ENCODE measurements around the gene FAM114A2.

Gene FAM114A2

GRCh38 chr5:154010660-154011059 lies 28.1 kb downstream of the FAM114A2 start:
- Histone ChIP-seq H3K4me3 (replicated peaks; ENCODE audit: low read depth, low read length) (no peak overlapping the region), H3K27me3 (replicated peaks; ENCODE audit: control insufficient read depth, insufficient read depth, low read length) (no peaks in the 10 kb centered on the region), H3K36me3 (ENCODE audit: control insufficient read depth, insufficient read depth, low read length) (peaks cover 3% of the 10 kb centered on the region; the same call in 1 of the 2 replicates)
- no peak for DNase-seq (ENCODE audit: extremely low read depth, insufficient read length)
- TF ChIP-seq, protein P1, sequence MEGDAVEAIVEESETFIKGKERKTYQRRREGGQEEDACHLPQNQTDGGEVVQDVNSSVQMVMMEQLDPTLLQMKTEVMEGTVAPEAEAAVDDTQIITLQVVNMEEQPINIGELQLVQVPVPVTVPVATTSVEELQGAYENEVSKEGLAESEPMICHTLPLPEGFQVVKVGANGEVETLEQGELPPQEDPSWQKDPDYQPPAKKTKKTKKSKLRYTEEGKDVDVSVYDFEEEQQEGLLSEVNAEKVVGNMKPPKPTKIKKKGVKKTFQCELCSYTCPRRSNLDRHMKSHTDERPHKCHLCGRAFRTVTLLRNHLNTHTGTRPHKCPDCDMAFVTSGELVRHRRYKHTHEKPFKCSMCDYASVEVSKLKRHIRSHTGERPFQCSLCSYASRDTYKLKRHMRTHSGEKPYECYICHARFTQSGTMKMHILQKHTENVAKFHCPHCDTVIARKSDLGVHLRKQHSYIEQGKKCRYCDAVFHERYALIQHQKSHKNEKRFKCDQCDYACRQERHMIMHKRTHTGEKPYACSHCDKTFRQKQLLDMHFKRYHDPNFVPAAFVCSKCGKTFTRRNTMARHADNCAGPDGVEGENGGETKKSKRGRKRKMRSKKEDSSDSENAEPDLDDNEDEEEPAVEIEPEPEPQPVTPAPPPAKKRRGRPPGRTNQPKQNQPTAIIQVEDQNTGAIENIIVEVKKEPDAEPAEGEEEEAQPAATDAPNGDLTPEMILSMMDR (IDR thresholded peaks at IDR 0.05; ENCODE audit: insufficient read depth, low read length, poor library complexity, severe bottlenecking) = no peak

- Histone ChIP-seq H3K36me3 (ENCODE audit: control insufficient read depth, insufficient read depth, low read length) (peaks cover 3% of the 10 kb centered on the region; the same call in 1 of the 2 replicates), H3K27me3 (replicated peaks; ENCODE audit: control insufficient read depth, insufficient read depth, low read length) (no peaks in the 10 kb centered on the region), H3K4me3 (replicated peaks; ENCODE audit: low read depth, low read length) (no peak overlapping the region)
- no peak for DNase-seq (ENCODE audit: extremely low read depth, insufficient read length)
- TF ChIP-seq, protein P1 (IDR thresholded peaks at IDR 0.05; ENCODE audit: insufficient read depth, low read length, poor library complexity, severe bottlenecking) = no peak
These were observed 33.1 kb downstream of the FAM114A2 start for GRCh38 chr5:154005648-154006047.

DNA sequence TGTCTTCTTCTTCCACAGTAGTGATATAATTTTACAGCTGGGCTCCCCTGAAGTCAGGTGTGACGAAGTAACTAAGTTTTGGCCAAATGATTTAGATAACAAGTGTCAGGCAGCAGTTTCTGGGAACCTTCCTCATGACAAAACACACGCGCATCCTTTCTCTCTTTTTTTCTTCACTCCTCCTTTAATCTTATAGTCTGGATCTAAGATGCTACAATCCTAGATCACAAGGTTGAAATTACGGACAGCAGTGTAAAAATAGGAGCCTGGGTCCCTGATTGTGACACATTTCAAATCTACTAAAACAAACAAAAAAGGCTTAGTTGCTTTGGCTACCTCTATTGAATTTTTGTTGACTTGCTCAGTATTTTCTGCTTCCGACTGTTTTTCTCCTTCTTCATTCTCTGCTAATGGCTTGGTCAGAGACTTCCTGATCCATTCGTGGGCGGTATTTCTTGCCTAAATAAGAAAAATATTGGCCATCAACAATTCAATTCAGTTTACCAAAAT lies 36.1 kb downstream of the FAM114A2 start:
- no peaks in the 10 kb centered on the region for H3K27me3 ChIP-seq (replicated peaks; ENCODE audit: control insufficient read depth, insufficient read depth, low read length)
- no peak overlapping the region for H3K4me3 ChIP-seq (replicated peaks; ENCODE audit: low read depth, low read length)
- DNase-seq (ENCODE audit: extremely low read depth, insufficient read length) = no peak
- H3K36me3 ChIP-seq (ENCODE audit: control insufficient read depth, insufficient read depth, low read length) = no peaks in the 10 kb centered on the region
- TF ChIP-seq, protein P1 (IDR thresholded peaks at IDR 0.05; ENCODE audit: insufficient read depth, low read length, poor library complexity, severe bottlenecking) = no peak

DNA sequence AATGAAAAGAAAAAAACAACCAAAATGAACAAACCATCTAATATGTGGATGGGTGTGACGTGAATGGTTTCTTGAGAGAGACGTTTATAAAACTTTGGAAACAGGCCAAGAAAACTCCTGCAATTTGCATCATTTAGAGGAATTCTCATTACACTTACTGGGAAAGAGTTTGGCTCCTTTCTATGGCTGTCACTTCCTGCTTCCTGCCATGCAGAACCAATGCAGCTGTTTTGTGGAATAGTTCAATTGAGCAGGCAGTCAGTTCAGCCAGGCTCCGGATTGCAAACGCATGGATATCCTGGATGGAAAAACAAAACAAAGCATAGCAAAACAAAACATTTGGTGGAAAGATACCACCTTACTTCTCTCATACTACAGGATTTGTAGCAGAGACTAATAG lies 36.6 kb downstream of the FAM114A2 start:
- Histone ChIP-seq H3K36me3 (ENCODE audit: control insufficient read depth, insufficient read depth, low read length) (no peaks in the 10 kb centered on the region), H3K4me3 (replicated peaks; ENCODE audit: low read depth, low read length) (no peak overlapping the region), H3K27me3 (replicated peaks; ENCODE audit: control insufficient read depth, insufficient read depth, low read length) (no peaks in the 10 kb centered on the region)
- no peak for DNase-seq (ENCODE audit: extremely low read depth, insufficient read length)
- TF ChIP-seq, protein P1 (IDR thresholded peaks at IDR 0.05; ENCODE audit: insufficient read depth, low read length, poor library complexity, severe bottlenecking) = no peak

- no peaks in the 10 kb centered on the region for H3K36me3 ChIP-seq (ENCODE audit: control insufficient read depth, insufficient read depth, low read length)
These were observed 38.0 kb downstream of the FAM114A2 start for GRCh38 chr5:154000703-154001102.

More at GRCh38 chr5:154000703-154001102, 38.0 kb downstream of the FAM114A2 start:
- Histone ChIP-seq H3K27me3 (replicated peaks; ENCODE audit: control insufficient read depth, insufficient read depth, low read length) (no peaks in the 10 kb centered on the region), H3K4me3 (replicated peaks; ENCODE audit: low read depth, low read length) (no peak overlapping the region)
- TF ChIP-seq, protein P1 (IDR thresholded peaks at IDR 0.05; ENCODE audit: insufficient read depth, low read length, poor library complexity, severe bottlenecking) = no peak
- no peak for DNase-seq (ENCODE audit: extremely low read depth, insufficient read length)

Data from GM06990 (cell line).